ENCODE results near the gene DHX38. TPM values are rescaled to one million over a fixed set of nuclear protein-coding genes. Genes with fewer than 3 reads are reported as not detected.

DHX38 gene
- total RNA-seq (2016; rRNA removed; fragmentation: Illumina TruSeq; extraction: Trizol) (58.9 and 85.9 TPM in 2 replicates), polyA plus RNA-seq (2011; rRNA removed) (54.4 and 57.8 TPM in 2 replicates), polyA minus RNA-seq (2011; rRNA and poly(A)+ RNA removed; ENCODE audit: low replicate concordance) (86.4 and 115 TPM in 2 replicates), Bru-seq, nascent RNA (percentile 88 among the genes with signal in this experiment), BruChase-seq, experiment 1, labeled RNA remaining after a 6-hour chase (percentile 95 among the genes with signal in this experiment), BruChase-seq, experiment 2, labeled RNA remaining after a 2-hour chase (percentile 90 among the genes with signal in this experiment)
- total RNA-seq (2016; cell fraction: cytosol; rRNA removed; fragmentation: Illumina TruSeq; extraction: Trizol; ENCODE audit: low read depth), result 14.5 and 15.5 TPM in 2 replicates
- 48.6 and 86.7 TPM in 2 replicates for total RNA-seq (2016; cell fraction: insoluble cytoplasmic fraction; rRNA removed; fragmentation: Illumina TruSeq; extraction: Trizol)
- 21.7 and 23.0 TPM in 2 replicates for total RNA-seq (2016; cell fraction: membrane; rRNA removed; fragmentation: Illumina TruSeq; extraction: Trizol)
- 82.9 and 85.2 TPM in 2 replicates for total RNA-seq (2016; cell fraction: nucleus; rRNA removed; fragmentation: Illumina TruSeq; extraction: Trizol)
- 33.6 and 46.3 TPM in 2 replicates for polyA plus RNA-seq (2011; cell fraction: cytosol; rRNA removed)
- 245 and 273 TPM in 2 replicates for polyA plus RNA-seq (2011; cell fraction: nucleus; rRNA removed)
- polyA plus RNA-seq (2012), result 54.2 and 64.4 TPM in 2 replicates
- 4.0 and 4.3 TPM in 2 replicates for polyA plus RNA-seq (2016; cell fraction: cytosol; fragmentation: Illumina TruSeq; extraction: Trizol; ENCODE audit: low read depth)
- polyA plus RNA-seq (2016; cell fraction: insoluble cytoplasmic fraction; fragmentation: Illumina TruSeq; extraction: Trizol; ENCODE audit: low read depth), result 40.9 and 48.3 TPM in 2 replicates
- 7.3 and 10.2 TPM in 2 replicates for polyA plus RNA-seq (2016; cell fraction: membrane; fragmentation: Illumina TruSeq; extraction: Trizol; ENCODE audit: low read depth)
- polyA plus RNA-seq (2016; cell fraction: nucleus; fragmentation: Illumina TruSeq; extraction: Trizol; ENCODE audit: insufficient read depth, low read depth), result 193 and 204 TPM in 2 replicates
- polyA minus RNA-seq (2011; cell fraction: cytosol; rRNA and poly(A)+ RNA removed), result 47.6 and 64.3 TPM in 2 replicates
- polyA minus RNA-seq (2011; cell fraction: nucleus; rRNA and poly(A)+ RNA removed), result 89.3 and 93.6 TPM in 2 replicates
- long read RNA-seq, experiment 1, full-length matches to known transcripts, result 4 of 21 reads
- long read RNA-seq, experiment 1, partial matches to known transcripts, result 15 of 21 reads
- long read RNA-seq, experiment 1, other reads (novel, unspliced or antisense), result 2 of 21 reads
- long read RNA-seq, experiment 2, full-length matches to known transcripts, result 16 of 90 reads
- long read RNA-seq, experiment 2, partial matches to known transcripts, result 54 of 90 reads
- long read RNA-seq, experiment 2, other reads (novel, unspliced or antisense), result 20 of 90 reads

DNA sequence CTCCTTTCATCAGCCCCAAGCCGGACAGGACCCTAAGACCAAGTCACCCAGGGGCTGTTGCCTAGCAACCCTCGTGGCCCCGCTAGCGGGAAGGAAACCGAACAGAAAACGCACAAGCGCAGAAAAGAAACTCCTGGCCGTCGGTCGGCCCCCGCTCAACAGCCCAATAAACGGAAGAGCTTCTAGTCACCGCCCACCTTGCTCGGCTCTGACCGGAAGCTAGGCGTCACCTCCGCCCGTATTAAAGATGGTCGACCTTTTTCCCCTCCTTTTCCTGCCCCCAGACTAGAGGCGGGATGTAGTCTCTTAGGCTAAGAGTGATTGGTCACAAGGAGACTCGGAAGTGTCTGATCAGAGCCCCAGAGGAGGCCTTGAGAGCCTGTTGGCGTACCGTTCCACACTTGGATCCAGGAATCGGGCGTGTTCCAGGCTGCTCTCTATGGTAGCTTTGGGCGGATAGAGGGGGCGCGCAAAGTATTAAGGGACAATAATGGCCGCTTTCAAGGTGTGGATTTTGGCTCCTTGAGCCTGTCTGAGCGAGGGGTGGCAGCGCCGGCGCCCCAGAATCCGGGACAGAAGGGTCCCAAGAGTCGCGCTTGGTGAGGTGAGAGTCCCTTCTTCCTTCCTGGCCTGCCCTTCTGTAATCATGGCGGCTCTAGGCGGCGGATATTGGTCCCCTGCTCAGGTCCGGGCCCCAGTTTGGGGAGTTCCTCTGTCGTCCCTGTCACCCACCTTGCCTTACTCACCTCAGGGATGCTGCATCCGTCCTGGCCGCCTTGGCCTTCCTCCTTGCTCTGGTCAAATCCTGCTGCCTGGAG, at the start of gene DHX38, which contains the start of gene TXNL4B:
TSS of gene DHX38 (plus strand) at position 400 of the 818 bp plus-strand sequence. CDS start 2,311 bp downstream, outside the sequence.
TSS of gene TXNL4B (minus strand) at position 173 of the 818 bp plus-strand sequence. CDS start 2,871 bp downstream, outside the sequence.
- Histone ChIP-seq H2AFZ (ENCODE audit: low read length) (no peak within 1 kb of the TSS), H3K27me3 (ENCODE audit: control insufficient read depth in 1 of 2, insufficient read depth in 2 of 2, low read length in 2 of 2) (peaks cover 0 to 4% of the 10 kb centered on the region in 2 experiments; a peak in 1 of 5 replicates), H3K4me2 (ENCODE audit: low read depth, low read length) (peak within 1 kb of the TSS; percentile 91), H3K36me3 (replicated peaks in 1 of 2; ENCODE audit: control insufficient read depth in 1 of 2, insufficient read depth in 2 of 2, low read length in 2 of 2) (peaks cover 23 to 46% of the 10 kb centered on the region in 2 experiments), H3K9me3 (ENCODE audit: low read length) (no peaks in the 10 kb centered on the region), H3K4me1 (ENCODE audit: insufficient read depth, low read length) (peaks cover 54% of the 10 kb centered on the region), H3K9ac (ENCODE audit: insufficient read depth, low read depth, low read length) (peak within 1 kb of the TSS; percentile 92), H3K27ac (ENCODE audit: extremely low read length, insufficient read depth, low read length) (peak within 1 kb of the TSS; percentile 88), H3K79me2 (ENCODE audit: insufficient read depth, low read length) (peaks cover 75% of the 10 kb centered on the region), H4K20me1 (ENCODE audit: insufficient read depth, low read length) (no peaks in the 10 kb centered on the region; the same call in none of the 2 replicates), H3K4me3 (replicated peaks in 1 of 3; ENCODE audit: insufficient read depth in 1 of 3, low read depth in 2 of 3, low read length in 3 of 3) (peak within 1 kb of the TSS; percentile 98 to 100 (median 98))
- ChIA-PET POLR2A (interaction anchor here (0.6 to 4.7 kb wide), 24 partner anchors 9 to 284 kb away, joined by 3 to 51 read pairs (median 5); partner anchors contain the start of genes AP1G1, HP, HPR and IST1), CTCF (ENCODE audit: low intra/inter-chr PET ratio, low total read pairs) (interaction anchor here (0.8 kb wide), 1 partner anchor 27 kb away, joined by 3 read pairs; no protein-coding TSS in a partner anchor)
- BruUV-seq (replicated peaks), result no TSS peak
- WGBS (ENCODE audit: low lambda C conversion rate), result 0% methylated on average over 37 of the region's 43 CpGs
- intact Hi-C loops (cut with micrococcal nuclease; ENCODE audit: unreplicated experiment) (loop anchor here (1.0 kb wide), 4 partner anchors 11 to 198 kb away; partner anchors contain the start of genes DHODH and IST1), in situ Hi-C loops (cut with HindIII; ENCODE audit: extremely low pct_ligation_motif_present, low pct_unique_long_range_greater_than_20kb) (no loop called here)
- FAIRE-seq (peak; percentile 98), ATAC-seq (peak; percentile 98), DNase-seq (ENCODE audit: low spot score) (peak; percentile 100)
- TF ChIP-seq HDAC2 (CRISPR knock-in tag; IDR thresholded peaks at IDR 0.05), result peak; percentile 38; the same call in 1 of the 2 replicates
- TF ChIP-seq, protein P1, sequence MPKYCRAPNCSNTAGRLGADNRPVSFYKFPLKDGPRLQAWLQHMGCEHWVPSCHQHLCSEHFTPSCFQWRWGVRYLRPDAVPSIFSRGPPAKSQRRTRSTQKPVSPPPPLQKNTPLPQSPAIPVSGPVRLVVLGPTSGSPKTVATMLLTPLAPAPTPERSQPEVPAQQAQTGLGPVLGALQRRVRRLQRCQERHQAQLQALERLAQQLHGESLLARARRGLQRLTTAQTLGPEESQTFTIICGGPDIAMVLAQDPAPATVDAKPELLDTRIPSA (CRISPR knock-in tag; IDR thresholded peaks at IDR 0.05; ENCODE audit: borderline replicate concordance), result no peak
- peak; percentile 70; the same call in 1 of the 2 replicates for TF ChIP-seq RFXAP (CRISPR knock-in tag; IDR thresholded peaks at IDR 0.05; ENCODE audit: borderline replicate concordance)
- TF ChIP-seq ELF1 (CRISPR knock-in tag; IDR thresholded peaks at IDR 0.05), result peak; percentile 94
- TF ChIP-seq HOXA7 (CRISPR knock-in tag; IDR thresholded peaks at IDR 0.05), result no peak
- TF ChIP-seq, protein P2, sequence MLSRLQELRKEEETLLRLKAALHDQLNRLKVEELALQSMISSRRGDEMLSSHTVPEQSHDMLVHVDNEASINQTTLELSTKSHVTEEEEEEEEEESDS (CRISPR knock-in tag; IDR thresholded peaks at IDR 0.05; ENCODE audit: borderline replicate concordance), result no peak
- TF ChIP-seq, protein P3, sequence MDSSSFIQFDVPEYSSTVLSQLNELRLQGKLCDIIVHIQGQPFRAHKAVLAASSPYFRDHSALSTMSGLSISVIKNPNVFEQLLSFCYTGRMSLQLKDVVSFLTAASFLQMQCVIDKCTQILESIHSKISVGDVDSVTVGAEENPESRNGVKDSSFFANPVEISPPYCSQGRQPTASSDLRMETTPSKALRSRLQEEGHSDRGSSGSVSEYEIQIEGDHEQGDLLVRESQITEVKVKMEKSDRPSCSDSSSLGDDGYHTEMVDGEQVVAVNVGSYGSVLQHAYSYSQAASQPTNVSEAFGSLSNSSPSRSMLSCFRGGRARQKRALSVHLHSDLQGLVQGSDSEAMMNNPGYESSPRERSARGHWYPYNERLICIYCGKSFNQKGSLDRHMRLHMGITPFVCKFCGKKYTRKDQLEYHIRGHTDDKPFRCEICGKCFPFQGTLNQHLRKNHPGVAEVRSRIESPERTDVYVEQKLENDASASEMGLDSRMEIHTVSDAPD (CRISPR knock-in tag; IDR thresholded peaks at IDR 0.05), result no peak; the same call in none of the 2 replicates
- TF ChIP-seq, protein P4, sequence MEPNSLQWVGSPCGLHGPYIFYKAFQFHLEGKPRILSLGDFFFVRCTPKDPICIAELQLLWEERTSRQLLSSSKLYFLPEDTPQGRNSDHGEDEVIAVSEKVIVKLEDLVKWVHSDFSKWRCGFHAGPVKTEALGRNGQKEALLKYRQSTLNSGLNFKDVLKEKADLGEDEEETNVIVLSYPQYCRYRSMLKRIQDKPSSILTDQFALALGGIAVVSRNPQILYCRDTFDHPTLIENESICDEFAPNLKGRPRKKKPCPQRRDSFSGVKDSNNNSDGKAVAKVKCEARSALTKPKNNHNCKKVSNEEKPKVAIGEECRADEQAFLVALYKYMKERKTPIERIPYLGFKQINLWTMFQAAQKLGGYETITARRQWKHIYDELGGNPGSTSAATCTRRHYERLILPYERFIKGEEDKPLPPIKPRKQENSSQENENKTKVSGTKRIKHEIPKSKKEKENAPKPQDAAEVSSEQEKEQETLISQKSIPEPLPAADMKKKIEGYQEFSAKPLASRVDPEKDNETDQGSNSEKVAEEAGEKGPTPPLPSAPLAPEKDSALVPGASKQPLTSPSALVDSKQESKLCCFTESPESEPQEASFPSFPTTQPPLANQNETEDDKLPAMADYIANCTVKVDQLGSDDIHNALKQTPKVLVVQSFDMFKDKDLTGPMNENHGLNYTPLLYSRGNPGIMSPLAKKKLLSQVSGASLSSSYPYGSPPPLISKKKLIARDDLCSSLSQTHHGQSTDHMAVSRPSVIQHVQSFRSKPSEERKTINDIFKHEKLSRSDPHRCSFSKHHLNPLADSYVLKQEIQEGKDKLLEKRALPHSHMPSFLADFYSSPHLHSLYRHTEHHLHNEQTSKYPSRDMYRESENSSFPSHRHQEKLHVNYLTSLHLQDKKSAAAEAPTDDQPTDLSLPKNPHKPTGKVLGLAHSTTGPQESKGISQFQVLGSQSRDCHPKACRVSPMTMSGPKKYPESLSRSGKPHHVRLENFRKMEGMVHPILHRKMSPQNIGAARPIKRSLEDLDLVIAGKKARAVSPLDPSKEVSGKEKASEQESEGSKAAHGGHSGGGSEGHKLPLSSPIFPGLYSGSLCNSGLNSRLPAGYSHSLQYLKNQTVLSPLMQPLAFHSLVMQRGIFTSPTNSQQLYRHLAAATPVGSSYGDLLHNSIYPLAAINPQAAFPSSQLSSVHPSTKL (CRISPR knock-in tag; IDR thresholded peaks at IDR 0.05), result no peak; the same call in none of the 2 replicates
- TF ChIP-seq HDAC1 (CRISPR knock-in tag; IDR thresholded peaks at IDR 0.05), result peak; percentile 84; the same call in 1 of the 2 replicates
